ENCODE results near the gene NEK5. TPM values are rescaled to one million over a fixed set of nuclear protein-coding genes. Genes with fewer than 3 reads are reported as not detected.

Gene NEK5
- total and polyA plus RNA-seq, 2 donors (not counting 3 experiments of a cell fraction or from before 2014, with no cell fraction given): 0.03 to 0.18 TPM

DNA sequence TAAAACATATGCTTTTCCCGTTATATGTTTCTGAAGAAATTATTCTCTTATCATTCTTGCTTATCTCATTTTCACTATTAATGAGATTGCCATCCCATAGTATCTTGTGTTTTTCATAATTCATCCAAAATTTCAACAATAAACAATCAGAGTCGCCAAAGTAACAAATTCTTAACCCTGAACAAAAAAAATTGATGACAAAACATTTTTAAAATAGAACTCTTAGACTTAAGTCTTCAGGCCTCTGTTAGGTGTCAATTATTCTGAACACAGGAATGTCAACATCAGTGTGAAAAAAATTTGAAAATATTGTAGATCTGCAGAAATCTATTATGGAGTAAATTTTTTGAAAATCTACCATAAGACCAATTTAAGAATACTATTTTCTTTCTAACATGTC is 37.4 kb downstream of the NEK5 start:
- intact Hi-C loops (cut with micrococcal nuclease): no loop called here

More for the DNA sequence above, 37.4 kb downstream of the NEK5 start:
- dilution Hi-C loops (cut with MboI; ENCODE audit: extremely low pct_ligation_motif_present, low sequenced_read_pairs): no loop called here
- Histone ChIP-seq H3K79me2 (ENCODE audit: control insufficient read depth, insufficient read depth, low read length) (no peaks in the 10 kb centered on the region), H3K9ac (replicated peaks; ENCODE audit: extremely low read depth, insufficient read depth, low read length) (no peak overlapping the region), H4K20me1 (replicated peaks; ENCODE audit: control insufficient read depth, extremely low read depth, insufficient read depth, low read length) (no peaks in the 10 kb centered on the region), H3K27me3 (ENCODE audit: control insufficient read depth in 2 of 2, insufficient read depth in 2 of 2, low read length in 2 of 2) (peaks cover 3 to 8% of the 10 kb centered on the region in 2 experiments), H3K4me3 (replicated peaks in 1 of 3; ENCODE audit: insufficient read depth in 1 of 3, low read depth in 1 of 3, low read length in 3 of 3) (no peak overlapping the region), H3K4me1 (ENCODE audit: control insufficient read depth, extremely low read depth, insufficient read depth, low read length) (no peaks in the 10 kb centered on the region), H2AFZ (ENCODE audit: low read depth, low read length) (no peak overlapping the region), H3K36me3 (ENCODE audit: control insufficient read depth in 2 of 2, extremely low read depth in 1 of 2, insufficient read depth in 2 of 2, low read length in 2 of 2) (no peaks in the 10 kb centered on the region), H3K9me3 (replicated peaks; ENCODE audit: control insufficient read depth, insufficient read depth, low read length) (no peaks in the 10 kb centered on the region), H3K27ac (ENCODE audit: insufficient read depth, low read depth, low read length) (no peak overlapping the region), H3K4me2 (ENCODE audit: insufficient read depth, low read length) (no peak overlapping the region), H3K9me1 (replicated peaks; ENCODE audit: control insufficient read depth, extremely low read depth, insufficient read depth, low read length) (no peaks in the 10 kb centered on the region)
- CTCF ChIA-PET: interaction anchor here (0.7 kb wide), 1 partner anchor 49 kb away, joined by 3 read pairs; no protein-coding TSS in a partner anchor
- no peak for FAIRE-seq
- POLR2A ChIA-PET: no interaction called here
- TF ChIP-seq MYC (IDR thresholded peaks at IDR 0.05; ENCODE audit: low read depth, low read length) (no peak), POLR2A (IDR thresholded peaks at IDR 0.05; ENCODE audit: low read depth, low read length) (no peak), POLR2AphosphoS5 (IDR thresholded peaks at IDR 0.05; ENCODE audit: insufficient read depth, low read depth, low read length) (no peak), JUN (IDR thresholded peaks at IDR 0.05; ENCODE audit: borderline replicate concordance, insufficient read depth, insufficient read length, low read depth) (no peak), EZH2 (IDR thresholded peaks at IDR 0.05; ENCODE audit: borderline replicate concordance, low read depth, low read length, severe bottlenecking) (no peak), FOS (IDR thresholded peaks at IDR 0.05; ENCODE audit: borderline replicate concordance, insufficient read depth, low read length) (no peak), GATA2 (IDR thresholded peaks at IDR 0.05; ENCODE audit: insufficient read depth, insufficient read length, low read depth, low read length) (no peak)
- TF ChIP-seq, protein P1, sequence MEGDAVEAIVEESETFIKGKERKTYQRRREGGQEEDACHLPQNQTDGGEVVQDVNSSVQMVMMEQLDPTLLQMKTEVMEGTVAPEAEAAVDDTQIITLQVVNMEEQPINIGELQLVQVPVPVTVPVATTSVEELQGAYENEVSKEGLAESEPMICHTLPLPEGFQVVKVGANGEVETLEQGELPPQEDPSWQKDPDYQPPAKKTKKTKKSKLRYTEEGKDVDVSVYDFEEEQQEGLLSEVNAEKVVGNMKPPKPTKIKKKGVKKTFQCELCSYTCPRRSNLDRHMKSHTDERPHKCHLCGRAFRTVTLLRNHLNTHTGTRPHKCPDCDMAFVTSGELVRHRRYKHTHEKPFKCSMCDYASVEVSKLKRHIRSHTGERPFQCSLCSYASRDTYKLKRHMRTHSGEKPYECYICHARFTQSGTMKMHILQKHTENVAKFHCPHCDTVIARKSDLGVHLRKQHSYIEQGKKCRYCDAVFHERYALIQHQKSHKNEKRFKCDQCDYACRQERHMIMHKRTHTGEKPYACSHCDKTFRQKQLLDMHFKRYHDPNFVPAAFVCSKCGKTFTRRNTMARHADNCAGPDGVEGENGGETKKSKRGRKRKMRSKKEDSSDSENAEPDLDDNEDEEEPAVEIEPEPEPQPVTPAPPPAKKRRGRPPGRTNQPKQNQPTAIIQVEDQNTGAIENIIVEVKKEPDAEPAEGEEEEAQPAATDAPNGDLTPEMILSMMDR (IDR thresholded peaks at IDR 0.05; ENCODE audit: extremely low read depth in 1 of 2, insufficient read depth in 1 of 2, low read depth in 1 of 2, low read length in 2 of 2): no peak
- BruUV-seq (replicated peaks): no TSS peak
- DNase-seq (ENCODE audit: low read depth, low spot score): no peak

All from endothelial cell of umbilical vein (primary cell).